ENCODE data around the gene CD58.
A peak's percentile ranks its signal among the peaks of the same experiment; 100 is the strongest.

CD58 gene

DNA sequence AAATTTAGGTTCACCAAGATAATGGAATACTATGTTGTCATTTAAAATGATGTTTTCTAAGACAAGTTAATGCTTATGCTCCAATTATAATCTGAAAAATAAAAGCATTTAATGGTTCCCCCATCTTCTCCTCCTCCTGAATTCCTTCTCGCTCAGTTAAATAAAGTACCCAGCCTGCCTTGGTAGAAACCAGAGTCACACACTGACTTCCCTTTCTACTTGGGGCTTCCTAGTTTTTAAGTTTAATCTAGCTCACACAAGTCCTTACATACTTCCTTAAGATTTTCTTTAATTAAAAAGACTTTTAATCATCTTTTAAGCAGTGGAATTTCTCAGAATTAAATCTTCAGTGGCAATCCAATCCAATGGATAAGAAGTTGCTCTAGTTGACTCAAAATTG lies 32.9 kb downstream of the CD58 start:
- DNase-seq = no peak

DNA sequence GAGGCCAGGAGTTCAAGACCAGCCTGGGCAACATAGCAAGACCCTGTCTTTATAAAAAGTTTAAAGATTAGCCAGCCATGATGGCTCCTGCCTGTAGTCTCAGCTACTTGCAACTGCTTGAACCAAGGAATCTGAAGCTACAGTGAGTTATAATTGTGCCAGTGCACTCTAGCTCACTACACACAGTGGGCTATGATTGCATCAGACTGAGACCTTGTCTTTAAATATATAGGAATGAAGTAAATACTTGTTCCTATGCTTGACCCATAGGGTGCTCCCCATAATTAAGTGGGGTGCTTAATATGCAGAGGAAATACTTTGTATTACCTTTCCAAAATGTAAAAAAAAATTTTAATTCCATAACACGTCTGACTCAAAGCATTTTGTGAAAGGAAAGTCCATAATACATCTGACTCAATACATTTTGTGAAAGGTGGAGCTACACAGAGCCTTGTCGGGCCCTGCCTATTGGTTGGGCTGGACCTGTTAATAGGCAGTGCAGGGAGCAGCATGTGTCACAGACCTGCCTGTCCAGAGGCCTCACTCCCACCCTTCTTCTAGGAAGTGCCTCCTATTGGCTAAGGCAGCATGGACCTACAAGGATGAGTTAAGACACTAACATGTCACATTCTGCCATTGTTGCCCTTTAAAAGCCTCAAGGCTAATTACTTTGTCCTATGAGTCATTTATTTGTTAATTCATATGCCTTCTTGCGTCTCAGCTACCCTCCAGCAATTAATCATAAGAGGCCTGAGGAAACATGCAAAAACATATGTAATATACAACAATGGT lies 33.6 kb downstream of the CD58 start:
- DNase-seq = no peak

DNA sequence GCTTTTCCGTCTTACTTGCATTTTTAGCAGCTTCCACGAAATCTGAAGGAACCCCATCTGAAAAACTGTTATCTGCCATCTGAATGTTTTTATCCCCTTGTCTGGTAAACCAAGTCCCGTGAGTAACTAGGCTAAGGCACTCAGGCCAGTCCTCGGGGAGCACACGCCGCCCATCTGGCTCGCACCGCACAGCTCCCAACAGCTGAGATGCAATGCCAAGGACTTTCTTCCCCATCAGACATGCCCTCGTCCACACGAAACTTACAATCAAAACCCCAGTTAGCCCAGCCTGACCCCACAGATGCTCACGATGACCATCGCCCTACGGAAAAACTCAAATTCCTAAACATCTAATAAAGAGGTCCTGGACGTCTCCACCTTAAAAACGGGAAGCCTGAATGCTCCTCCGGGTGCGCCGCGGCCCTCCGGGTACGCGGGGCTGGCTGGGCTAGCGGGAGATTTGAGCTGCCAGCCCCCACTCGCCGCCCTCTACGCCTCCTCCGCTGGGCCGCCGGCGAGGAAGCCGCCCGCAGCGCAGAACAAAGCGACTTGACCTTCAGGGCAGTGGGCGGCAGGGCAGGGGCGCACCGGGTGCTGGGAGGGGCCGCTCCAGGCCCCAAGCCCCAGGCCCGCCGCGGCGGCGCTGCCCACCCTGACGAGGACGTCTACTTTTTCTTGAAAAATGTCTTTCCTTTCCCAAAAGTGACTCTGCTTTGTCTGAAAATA lies 36.6 kb downstream of the CD58 start:
- no peak for DNase-seq

DNA sequence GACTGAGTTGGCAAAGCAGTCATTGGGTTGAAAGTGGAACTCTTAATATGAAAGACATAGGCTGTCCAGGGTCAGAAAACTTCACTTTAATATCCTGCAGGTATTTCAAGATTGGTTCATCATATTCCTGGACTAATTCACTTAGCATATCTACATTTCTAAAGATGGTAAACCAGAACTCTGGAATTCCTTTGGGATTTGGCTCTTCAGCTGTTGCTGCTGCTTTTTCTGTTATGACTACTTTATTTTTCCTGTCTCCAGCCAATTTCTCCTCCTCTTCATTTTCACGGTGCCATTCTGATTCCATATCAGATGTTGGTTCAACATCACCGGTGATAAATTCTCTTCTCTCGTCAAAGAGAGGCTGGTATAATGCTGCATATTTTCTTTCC lies 37.4 kb downstream of the CD58 start:
- DNase-seq = no peak

DNA sequence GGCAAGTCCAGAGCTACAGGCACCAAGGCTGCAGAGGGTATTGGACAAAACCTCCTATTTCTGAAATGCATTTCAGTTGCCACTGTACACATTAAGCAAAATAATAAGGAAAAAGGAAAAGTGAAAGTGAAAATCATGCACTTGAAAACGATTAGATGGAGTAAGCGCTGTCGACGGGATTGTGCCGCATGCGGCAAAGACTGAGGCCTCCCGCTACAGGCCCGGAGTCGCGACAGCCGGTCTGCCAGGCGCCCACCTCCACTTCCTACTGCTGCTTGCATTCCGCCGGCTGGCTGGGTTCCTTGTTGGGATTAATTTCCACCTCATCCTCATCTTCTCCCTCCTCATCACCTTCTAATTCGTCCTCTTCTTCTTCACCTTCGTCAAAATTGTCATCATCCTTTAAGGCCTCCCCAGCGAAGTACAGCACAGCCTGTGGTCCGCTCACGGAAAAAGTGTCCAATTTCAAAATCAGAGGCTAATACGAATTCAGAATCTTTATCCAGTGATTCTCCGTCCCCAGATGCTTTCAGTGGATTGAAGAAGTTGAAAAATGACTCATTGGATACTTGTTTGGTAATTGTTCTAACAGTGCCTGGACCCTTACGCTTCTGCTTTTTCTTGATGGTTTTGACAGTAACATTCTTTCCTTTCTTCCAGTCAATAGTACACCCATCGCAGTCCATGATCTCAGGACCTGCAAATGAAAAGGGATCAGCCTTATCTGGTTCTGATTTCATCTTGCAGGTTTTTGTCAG lies 38.0 kb downstream of the CD58 start:
- no peak for DNase-seq

DNA sequence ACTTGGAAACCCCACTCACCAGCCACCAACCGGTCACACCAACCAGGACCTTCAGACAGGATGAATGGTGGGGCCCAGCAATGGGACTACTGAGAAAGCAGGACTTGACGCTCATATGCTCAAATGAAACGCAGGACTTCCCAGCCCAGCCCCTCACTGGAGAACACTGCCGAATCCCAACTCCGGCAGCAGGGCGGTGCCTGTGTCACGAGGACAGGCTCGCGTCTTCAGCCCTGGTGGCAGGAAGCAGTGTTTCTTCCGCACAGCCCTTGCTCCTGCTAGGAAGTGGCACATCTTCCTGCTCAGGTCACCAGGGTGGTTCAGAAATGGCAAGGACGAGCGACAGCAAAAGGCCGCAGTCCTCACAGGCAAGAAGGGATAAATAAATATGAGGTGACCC lies 38.9 kb downstream of the CD58 start:
- peak; percentile 37 for DNase-seq

DNA sequence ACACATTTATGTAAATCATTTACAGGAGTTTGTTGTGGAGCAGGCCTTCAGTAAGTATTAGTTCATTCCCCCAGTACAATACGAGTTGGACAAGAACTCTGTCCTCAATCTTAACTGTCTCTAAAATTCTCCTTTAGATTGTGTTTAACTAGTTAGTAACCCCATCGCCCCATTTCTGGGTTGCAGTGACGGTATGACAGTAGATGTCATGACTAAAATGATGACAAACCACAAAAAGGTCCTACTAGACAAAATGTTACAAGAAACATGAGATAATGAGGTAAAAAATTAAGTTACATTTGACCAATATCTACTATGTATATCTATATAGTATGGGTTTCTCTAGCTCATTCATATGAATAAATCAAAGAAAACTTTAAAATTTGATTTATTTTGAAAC lies 41.1 kb downstream of the CD58 start:
- no peak for DNase-seq

DNA sequence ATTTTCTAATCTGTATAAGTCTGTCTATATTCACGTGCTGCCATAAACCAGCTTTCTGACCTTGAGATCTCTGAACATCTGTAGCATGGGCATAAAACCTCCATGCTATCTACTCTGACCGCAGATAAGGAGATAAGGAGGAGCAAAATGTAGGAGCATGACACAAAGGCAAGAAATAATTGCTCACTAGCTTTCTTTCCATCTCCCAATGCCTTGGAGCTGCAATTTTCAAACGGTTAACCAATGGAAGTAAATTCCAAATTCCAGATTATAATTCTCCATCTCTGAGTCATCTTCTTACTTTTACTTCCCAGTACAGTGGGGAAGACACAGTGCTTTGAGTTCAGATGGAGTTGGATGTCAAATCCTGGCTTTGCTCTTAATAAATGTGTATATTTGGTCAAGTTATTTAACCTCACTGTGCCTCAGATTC lies 41.6 kb downstream of the CD58 start:
- DNase-seq = no peak

DNA sequence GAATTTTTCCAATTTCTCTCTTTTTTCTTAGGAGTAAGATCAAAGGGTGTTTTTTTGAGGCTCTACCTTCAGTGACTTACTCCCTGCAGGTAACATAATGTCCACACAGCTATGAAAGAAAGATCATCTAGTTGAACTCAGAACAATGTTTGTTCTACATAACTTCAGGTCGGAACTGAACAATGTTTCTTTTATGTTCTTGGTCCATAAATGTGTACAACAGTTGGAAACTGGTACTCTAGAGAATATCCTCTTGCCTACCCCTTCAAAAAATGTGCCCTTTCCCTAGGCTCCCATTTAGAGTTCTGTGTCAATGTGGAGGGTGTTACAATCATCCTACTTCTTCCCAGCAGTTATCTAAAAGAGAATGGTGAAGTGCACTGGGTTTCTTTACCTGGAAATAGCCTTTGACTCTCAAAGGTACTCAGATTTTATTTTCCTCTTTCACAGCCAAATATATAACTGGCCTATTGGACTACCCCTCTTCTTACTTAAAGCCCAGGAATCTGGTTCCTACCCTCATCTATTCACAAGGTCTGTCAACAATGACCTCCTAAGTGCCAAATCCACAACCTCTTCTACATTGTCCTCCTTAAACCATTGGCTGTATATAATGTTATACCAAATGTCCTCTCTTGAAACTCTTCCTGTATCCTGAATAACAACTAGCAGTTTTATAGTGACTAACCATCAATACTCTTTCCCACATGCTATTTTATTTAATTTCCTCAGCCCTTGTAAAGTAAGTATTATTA lies 42.3 kb downstream of the CD58 start:
- DNase-seq = no peak

DNA sequence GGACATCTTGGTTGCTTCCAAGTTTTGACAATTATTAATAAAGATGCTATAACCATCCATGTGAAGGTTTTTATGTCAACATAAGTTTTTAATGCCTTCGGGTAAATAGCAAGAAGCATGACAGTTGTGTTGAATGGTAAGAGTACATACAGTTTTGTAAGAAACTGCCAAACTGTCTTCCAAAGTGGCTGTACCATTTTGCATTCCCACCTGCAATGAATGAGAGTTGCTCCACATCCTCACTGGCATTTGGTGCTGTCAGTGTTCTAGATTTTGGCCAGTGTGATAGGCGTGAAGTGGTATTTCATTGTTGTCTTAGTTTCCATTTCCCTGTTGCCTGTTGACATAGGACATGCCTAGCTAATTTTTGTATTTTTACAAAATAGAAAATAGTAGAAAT lies 45.4 kb downstream of the CD58 start:
- DNase-seq = no peak

DNA sequence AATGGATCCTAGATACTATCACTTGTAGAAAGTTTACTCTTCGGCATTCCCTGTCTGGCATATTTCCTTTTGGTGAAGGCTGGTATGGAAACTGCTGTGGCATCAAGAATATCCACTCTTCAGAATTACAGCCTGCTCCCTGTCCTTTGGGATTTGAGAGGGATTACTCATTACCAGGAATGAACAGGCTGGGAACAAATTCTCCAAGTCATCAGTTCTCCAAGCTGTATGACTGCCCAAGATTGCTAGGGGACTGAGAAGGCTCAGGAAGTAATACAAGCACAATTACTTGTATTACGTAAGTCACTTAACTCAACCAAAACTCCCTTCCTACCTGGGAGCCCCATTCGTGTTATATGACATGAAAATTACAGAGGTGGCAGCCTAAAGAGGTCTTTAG lies 49.6 kb downstream of the CD58 start:
- DNase-seq = no peak

DNA sequence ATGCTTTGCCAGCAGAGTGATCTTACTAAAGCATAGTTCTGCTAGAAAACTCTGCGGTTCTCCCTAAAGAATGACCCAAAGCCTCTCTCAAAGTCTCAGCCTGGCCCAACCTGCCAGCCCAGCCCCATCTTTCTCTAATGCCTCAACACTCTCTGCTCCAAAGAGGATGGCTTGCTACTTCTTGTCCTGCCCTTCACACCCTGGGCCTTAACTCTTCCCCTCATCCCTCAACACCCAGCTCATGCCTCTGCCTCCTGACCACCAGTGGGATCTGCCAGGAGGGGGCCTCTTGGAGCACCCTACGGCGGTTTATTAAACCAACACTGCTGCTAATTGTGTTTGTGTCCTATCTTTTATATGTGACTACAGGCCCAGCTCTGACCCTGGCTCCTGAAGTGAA lies 52.4 kb downstream of the CD58 start:
- no peak for DNase-seq

DNA sequence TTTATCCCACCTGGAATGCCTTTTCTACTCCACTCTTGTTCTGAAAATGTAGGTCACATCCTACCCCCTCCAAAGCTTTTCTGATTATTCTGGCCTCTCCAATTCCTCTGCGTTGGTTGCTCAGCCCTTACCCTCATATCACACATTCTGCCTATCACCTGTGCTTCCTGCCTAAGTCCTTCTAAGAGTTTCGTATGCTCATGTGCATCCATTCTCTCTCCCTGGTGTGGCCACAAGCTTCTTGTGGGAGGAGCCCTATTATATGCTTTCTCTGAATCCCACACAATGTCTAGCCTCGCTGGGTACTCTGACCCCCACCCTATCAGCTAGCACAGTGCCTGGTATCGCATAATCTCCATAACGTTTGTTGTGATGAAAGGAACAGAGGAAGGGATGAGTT lies 54.2 kb downstream of the CD58 start:
- no peak for DNase-seq

DNA sequence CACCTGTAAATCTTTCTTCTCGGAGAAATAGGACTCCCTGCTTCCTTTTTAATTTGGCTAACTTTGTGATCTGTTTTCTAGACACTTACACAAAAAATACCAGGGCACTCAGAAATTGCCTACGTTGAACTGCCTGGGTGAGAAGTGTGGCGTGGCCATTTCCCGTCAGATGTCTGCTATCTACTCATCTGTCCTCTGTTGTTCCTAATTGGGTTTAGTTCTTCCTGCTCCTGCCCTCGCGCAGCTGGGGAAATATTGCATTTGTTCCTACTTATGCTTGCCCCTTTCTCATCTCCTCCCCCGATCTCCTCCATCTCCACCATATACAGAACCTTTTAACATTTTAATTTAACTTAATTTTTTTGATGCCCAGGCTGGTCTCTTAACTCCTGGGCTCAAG lies 55.1 kb downstream of the CD58 start:
- no peak for DNase-seq

DNA sequence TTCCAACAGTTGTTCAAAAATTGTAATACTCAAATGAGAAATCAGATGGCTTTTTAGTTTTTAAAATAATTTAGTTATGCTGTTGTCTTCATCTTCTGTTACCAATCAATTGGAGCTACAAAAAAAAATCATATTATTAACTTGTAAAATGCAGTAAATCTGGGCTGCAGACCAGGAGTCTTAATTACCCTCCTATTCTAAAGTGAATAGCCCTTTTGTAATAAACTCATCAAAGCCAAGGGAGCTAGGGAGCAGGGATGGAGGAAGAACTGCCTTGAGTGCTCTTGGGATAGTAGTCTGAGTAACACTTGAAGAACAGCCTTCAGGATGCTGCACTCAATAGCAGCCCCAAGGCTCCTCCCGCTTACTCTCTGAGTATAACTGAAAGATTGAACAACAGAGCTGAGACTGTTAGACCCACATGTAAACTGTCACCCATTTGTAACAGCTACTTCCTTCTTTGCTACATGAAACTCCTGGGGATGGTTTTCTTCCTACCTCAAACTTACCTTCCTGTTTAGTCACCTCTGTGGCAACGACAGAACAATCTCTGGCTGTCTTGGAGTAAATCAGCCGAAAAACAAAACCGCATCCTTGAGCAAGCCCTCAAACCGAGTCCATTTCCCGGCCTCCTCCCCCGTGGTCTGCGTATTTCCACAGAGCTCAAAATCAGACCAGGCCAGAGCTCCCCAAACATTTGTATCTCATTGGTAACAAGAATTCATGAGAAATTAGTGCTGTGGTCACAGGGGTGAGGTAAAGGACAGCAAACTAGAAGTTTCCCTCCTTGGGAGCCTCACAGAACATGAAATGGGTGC lies 55.9 kb downstream of the CD58 start:
- no peak for DNase-seq

DNA sequence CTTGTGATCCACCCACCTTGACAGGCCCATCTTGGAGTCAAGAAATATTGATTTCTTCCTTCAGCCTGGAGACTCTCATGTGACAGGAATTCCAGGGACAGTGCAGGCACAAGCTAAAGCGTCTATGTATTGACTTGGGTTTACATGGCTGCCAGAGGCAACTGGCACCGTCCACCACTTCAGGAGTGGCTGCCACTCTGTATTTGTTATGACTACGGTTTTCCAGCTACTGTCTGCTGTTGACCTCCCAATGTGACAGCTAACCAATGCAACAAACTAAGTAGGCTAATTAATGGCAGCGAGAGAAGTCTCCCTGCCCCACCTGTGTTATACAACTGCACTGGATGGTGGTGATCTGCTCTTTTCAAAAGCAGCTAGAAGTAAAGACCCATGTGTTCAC lies 56.9 kb downstream of the CD58 start:
- no peak for DNase-seq

DNA sequence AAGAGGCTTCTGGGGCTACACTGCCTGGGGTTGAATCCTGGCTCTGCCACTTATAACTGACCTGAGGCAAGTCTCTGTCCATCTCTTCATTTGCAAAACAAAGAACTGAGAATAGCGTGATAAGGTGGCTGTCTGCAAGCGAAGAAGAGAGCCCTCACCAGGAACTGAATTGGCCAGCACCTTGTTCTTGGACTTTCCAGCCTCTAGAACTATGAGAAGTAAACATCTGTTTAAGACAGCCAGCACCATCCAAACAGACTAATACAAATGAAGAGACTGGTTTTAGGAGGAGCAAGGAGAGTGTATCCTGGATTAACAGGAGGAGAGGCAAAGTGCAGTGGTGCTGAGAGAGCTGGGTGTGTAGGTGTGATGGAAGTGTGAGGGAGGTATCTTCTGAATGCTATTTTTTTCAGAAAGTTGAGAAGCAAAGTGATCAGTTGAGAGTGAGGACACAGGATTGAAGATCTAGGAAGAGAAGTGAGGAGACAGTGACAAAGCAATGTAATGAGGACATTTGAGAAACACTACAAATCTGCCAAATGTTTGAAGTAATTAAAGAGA lies 59.3 kb downstream of the CD58 start:
- DNase-seq = no peak

DNA sequence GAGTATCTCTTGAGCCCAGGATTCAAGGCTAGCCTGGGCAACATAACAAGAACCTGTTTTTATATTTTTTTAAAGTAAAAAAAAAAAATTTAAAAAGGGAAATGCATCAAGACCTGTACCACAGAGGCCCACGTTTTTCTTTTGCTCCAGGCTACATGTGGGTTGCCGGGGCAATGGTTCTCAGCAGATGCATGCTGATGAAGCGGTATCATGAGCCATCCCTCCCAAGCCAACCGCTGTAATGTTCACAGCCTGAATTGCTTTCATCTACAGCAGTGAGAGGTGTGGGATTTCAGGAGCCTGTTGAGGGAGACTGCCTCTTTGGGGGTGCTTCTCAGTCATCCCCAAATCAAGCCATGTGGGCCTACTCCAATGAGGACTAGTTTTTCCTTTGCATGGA lies 60.5 kb downstream of the CD58 start:
- DNase-seq = no peak

DNA sequence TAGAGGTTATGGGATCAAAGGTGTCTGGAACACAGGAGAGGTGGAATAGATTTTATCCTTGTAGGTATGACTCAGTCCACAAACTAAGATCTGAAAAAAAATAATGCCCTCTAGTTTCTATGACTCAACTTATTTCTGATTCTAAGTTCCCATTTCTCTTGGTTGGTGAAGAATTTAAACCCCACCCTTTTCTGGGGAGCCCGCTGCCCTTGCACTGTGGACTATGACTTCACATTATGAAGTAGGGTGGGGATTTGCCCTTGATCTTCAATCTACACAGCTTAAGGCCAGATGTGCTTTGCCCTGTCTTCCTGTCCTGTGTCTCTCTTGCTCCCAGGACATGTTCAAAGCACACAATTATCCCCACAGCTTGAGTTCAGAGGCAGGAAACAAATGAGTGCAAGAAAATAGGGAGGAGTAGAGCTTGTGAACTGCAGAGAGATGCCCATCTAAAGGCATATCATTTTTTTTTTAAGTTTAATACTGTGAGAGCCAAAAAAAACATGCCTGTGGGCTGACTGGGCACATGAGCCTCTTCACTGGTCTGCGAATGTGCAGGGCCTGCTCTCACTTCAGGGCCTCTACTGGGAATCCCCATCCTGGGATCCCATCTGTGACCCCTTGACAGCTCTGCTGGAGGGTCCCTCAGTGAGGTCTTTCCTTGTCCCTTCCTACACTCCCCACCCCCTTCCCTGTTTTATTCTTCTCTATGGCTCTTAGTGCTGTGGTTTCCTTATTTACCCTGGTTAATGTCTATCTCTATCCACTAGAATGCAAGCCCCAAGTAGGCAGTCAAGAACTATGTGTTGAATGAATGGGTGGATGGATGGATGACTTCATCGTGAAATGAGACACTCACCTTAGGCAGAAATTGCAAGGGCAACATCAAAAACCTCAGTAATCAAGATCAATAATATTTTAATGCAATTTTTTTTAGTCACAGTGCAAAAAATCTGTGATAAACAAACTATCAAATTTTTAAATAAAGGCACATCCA lies 61.5 kb downstream of the CD58 start:
- DNase-seq = no peak

Data from islet precursor cell (in vitro differentiated cells).